Urothelium cell line (cell line): ENCODE results near the gene SERINC2.

Experiments used
- DNase-seq: peaks from one replicate; pipeline ENCODE4 v3.0.0; 2011; ENCODE audit warnings: low spot score, mixed read lengths
- FAIRE-seq: peaks from 2 replicates; lab custom pipeline; 2011; peaks lifted over from hg19 to GRCh38; lab: Jason Lieb, UNC

SERINC2 gene

DNA sequence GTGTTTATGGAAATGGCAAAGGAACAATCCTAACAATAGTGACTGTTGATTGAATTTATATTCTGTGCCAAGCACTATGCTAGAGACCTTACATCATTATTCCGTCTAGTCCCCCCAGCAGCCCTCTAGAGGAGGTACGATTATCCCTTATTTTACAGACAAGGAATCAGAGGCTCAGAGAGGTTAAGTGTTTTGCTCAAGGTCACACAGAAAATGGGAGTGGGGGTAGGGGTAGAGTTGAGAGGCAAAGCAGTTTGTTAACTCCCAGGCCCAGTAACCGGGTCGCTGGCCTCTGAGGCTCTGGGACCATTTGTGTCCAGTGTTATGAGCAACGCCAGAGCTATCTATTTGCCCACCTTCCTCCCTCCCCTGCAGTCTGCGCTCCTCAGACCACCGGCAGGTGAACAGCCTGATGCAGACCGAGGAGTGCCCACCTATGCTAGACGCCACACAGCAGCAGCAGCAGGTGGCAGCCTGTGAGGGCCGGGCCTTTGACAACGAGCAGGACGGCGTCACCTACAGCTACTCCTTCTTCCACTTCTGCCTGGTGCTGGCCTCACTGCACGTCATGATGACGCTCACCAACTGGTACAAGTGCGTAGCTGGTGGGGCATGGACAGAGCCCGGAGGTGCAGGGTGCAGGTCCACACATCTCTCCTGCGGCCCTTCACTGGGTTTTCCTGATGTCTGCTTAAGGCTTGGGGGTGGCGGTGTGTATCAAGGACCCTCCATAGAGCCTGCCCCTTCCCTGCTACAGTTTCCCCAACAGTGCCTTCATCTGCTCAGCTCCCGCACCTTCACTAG lies 19.8 kb downstream of the SERINC2 start:
- DNase-seq = no peak
- FAIRE-seq = no peak

DNA sequence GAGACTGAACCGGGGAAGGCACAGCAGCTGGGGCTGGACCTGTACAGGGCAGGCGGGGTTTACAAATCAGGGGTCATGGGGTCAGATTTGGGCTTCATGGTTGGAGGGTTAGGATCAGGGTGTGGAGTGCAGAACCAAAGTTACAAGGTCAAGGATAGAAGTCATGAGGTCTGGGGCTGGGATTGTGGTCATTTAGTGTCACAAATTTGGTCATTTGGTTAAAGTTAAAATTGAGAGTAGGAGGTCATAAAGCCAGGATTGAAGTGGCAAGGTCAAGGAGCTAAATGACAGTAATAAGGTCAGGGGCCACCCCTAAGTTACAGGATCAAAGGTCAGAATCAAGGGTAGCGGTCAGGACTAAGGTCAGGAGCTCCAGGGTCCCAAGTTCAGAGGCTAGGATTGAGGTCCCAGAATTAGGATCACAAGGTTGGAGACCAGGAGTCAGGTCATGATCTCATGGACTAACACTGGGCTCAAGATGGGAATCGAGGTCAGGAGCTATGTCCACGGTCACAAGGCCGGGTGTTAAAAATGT lies 20.4 kb downstream of the SERINC2 start:
- DNase-seq = no peak
- no peak for FAIRE-seq

DNA sequence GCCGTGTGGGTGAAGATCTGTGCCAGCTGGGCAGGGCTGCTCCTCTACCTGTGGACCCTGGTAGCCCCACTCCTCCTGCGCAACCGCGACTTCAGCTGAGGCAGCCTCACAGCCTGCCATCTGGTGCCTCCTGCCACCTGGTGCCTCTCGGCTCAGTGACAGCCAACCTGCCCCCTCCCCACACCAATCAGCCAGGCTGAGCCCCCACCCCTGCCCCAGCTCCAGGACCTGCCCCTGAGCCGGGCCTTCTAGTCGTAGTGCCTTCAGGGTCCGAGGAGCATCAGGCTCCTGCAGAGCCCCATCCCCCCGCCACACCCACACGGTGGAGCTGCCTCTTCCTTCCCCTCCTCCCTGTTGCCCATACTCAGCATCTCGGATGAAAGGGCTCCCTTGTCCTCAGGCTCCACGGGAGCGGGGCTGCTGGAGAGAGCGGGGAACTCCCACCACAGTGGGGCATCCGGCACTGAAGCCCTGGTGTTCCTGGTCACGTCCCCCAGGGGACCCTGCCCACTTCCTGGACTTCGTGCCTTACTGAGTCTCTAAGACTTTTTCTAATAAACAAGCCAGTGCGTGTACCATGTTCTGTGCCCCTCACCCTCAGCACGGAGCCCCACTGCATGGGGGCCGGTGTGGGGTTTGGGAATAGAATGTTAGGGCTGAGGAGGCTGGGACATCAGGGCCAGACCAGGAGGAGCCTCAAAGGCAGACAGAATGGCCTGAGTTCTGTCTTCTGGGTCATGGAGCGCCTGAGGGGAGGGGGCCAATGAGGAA lies 21.3 kb downstream of the SERINC2 start:
- FAIRE-seq = no peak

DNA sequence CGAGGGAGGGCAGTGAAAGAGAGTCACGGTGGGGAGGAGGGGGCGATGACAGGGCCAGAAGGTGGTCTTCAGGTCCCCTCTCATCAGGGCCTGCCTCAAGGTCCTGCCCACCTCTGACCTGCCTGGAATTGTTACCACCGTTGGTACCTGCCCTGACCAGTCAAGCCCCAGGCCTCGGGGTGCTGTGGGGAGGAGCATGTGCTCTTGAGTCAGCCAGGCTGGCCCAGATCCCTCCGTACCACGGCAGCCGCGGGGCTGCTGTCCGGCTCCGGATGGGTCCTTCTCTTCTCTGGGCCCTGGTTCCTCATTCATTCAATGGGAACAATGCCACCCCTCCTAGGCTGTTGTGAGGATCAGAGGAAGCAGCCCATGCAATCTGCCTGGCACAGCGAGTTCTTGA lies 22.0 kb downstream of the SERINC2 start:
- no peak for DNase-seq

More for the DNA sequence above, 21.3 kb downstream of the SERINC2 start:
- no peak for DNase-seq

DNA sequence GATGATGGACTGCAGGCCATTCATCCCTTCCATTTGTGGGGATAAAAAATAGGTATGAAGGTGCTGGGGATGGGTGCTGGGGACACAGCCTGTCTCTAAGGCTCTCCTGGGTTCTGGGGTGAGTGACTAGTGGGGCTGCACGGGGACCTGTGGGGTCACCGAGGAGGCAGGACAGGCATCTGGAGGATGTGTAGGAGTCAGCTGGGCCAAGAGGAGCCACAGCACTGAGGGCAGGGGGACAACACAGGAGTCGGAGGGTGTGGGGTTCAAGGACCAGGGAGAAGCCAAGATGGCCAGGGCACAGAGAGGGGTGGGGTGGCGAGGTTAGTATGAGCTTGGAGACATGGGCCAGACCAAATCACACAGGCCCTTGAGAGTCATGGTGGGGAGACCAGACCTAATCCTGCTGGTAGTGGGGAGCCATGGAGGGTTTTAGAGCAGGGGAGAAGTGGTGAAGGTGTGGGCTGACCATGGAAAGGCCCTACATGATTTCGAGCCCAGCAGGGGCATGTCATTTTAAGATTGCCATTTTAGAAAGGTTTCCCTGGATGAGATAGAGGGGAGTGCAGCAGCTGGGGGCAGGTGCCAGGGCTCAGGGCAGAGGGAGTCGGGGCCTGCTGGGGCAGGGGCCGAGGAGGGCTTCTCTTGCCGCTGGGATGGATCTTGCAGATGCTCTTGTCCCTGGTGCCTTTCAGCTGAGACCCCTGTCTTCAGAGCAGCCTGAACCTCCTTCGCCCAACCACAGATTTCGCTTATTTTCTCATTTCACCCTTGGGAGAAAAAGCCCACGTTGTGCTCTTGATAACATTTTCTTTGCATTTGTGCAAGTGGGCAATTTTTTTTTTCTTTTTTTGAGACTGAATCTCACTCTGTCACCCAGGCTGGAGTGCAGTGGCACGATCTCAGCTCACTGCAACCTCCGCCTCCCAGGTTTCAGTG lies 22.7 kb downstream of the SERINC2 start:
- no peak for FAIRE-seq
- DNase-seq = no peak

More for the DNA sequence above, 22.0 kb downstream of the SERINC2 start:
- FAIRE-seq = no peak

DNA sequence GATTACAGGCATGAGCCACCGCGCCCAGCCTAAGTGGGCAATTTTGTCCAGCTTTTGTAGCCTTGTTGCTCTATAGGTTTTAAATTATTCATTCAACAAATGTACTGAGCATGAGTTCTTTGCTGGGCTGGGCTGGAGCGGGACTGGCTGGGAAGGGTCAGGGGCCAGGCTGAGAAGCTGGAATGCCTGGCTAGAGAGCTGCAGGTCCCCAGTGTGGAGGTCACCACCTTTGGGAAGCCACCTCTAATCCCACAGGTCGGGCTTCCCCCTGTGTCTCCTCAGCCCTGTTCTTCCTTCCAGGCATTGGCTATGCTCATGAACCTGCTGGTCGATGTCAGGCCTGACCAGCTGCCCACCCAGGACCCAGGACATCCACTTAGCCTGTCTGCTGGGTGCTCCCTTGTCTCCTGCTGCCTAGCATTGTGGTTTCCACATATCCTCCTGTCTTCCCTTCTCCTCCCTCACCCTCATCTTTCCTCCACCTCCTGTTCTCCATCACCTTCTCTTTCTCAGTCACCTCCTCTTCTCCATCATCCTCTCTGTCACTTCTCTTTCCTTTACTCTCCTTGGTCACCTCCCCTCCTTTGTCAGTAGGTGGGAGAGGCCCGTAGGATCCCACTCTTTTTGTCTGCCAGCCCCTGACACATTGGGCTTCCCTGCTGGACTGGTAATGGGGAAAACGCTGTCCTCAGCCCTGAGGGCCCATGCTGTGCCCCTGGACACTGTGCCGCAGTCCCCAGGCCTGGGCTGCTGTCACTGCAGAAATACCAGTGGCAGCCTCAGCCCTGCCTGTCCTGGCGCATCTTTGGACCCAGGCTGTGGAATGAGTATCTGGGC lies 23.8 kb downstream of the SERINC2 start:
- no peak for DNase-seq
- peak; percentile 9 for FAIRE-seq

DNA sequence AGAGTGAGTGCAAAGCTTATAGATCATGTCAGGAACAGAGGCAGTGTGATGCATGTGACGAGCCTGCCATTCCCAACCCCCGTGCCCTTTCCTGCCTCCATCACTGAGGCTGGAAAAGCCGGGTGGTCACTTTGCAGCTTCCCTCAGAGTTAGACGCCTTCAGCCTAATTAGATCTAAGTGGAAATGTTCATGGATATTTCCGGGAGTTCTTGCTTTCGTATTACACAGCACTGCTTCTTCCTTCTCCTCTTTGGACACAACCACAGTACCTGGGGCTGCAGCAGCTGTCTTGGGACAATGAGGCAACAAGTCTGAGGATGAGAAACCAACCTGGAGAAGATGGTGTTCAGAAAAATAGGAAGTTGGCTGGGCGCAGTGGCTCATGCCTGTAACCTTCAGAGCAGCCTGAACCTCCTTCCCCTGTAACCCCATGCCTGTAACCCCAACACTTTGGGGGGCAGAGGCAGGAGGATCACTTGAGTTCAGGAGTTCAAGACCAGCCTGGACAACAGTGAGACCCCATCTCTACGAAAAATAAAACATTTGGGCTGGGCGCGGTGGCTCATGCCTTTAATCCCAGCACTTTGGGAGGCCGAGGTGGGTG lies 24.5 kb downstream of the SERINC2 start:
- FAIRE-seq = no peak

DNA sequence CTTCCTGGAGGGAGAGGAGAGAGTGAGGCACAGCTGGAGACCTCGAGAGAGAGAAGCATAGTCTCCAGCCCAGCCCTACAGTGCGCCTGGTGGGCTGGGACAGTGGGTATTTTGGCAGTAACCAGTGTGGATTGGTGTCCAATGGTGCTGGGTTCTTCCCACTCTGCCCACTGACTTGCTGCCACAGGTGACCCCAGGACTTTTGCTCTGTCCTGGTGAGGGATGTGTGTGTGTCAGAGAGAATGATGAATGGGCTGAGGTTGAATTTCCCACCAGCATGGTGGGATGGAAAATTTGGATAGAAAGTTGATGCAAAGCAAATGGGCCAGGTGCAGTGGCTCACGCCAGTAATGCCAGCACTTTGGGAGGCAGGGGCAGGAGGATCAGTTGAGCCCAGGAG lies 26.3 kb downstream of the SERINC2 start:
- no peak for FAIRE-seq

More for the DNA sequence above, 24.5 kb downstream of the SERINC2 start:
- no peak for DNase-seq

DNA sequence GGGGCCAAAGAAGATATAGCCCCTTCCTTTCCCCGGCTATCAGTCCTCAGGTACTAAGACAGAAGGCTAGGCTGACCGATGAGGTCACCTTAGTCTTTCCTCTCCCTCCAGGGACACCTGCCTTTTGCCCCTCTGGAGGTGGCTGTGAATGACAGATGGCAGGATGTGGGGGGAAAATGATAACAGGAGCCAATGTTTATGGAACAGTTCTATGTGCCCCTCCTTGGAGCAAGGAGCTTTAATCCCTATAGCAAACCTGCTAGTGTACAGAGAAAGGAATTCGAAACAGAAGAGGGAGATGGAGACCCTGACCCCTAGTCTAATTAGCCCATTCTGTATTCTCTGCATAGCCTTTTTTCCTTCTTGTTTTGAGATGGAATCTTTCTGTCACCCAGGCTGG lies 28.1 kb downstream of the SERINC2 start:
- DNase-seq (no peak), FAIRE-seq (no peak)

More for the DNA sequence above, 26.3 kb downstream of the SERINC2 start:
- no peak for DNase-seq

DNA sequence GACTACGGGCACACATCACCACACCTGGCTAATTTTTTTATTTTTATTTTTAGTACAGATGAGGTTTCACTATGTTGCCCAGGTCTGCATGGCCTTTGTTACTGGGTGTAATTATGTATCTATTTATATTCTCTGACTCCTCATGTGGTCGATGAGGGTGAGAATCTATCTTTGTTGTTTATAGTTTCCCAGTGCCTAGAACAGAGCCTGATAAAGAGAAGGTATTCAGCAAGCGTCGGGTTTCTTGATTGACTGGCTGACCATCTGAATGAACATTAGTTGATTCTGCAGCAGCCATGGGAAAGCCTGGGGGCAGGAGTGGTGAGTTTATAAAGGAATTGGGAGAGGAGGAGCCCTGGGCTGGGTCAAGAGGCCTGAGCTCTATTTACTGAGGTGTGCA lies 28.5 kb downstream of the SERINC2 start:
- no peak for DNase-seq
- FAIRE-seq = no peak

DNA sequence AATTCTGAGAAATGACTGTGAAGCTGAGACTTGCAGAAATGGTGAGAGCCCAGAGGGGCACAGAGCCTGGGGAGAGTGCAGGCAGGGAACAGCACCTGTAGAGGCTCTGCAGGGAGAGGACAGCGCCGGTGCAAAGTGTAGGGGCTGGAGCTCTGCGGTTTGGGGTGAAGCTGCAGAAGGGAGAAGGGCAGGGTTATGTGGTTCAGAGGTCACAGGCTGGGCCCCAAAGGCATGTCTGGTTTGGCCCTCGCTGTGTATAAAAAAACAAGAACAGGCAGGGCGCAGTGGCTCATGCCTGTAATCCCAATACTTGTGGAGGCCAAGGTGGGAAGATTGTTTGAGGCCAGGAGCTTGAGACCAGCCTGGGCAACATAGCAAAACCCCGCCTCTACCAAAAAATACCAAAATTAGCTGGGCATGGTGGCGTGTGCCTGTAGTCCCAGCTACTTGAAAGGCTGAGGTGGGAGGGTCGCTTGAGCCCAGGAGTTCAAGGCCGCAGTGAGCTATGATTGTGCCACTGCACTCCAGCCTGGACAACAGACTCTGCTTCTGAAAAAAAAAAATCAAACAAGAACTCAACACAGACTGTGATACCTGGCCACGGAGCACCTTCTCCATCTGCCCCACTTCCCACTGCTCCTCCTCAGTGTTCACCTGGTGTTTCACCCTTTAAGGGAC lies 29.1 kb downstream of the SERINC2 start:
- FAIRE-seq = no peak
- no peak for DNase-seq

DNA sequence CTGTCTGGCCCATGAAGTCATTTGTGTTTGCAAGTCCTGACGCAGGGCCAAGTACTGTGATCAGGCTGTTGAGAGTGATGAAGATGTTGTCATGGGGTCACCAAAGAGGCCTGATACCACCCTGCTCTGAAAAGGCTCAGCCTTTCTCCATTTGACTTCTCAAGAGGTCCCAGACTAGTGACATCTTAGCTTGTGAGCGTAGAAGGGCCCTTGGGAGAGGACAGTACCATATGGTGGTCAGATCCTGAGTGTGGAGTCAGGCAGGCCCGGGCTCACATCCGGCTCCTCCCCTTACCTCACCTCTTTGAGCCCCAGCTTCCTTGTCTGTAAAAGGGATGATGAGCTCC lies 29.6 kb downstream of the SERINC2 start:
- no peak for DNase-seq
- no peak for FAIRE-seq

DNA sequence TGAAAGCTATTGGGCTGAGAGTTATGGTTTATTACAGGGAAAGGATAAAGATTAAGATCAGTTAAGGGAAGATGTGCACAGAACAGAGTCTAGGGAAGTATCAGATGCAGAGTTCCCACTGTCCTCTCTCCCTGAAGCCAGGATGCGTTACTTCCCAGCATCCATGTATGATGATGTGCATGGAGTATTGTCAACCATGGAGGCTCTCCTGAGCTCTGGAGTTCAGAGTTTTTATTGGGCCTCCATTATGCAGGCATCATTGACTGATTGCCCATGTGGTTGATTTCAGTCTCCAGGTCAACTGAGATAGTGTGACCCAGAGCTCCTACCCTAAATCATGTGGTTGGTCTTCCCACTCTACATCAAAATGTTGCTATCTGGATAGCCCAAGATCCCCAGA lies 30.7 kb downstream of the SERINC2 start:
- FAIRE-seq = no peak
- no peak for DNase-seq

DNA sequence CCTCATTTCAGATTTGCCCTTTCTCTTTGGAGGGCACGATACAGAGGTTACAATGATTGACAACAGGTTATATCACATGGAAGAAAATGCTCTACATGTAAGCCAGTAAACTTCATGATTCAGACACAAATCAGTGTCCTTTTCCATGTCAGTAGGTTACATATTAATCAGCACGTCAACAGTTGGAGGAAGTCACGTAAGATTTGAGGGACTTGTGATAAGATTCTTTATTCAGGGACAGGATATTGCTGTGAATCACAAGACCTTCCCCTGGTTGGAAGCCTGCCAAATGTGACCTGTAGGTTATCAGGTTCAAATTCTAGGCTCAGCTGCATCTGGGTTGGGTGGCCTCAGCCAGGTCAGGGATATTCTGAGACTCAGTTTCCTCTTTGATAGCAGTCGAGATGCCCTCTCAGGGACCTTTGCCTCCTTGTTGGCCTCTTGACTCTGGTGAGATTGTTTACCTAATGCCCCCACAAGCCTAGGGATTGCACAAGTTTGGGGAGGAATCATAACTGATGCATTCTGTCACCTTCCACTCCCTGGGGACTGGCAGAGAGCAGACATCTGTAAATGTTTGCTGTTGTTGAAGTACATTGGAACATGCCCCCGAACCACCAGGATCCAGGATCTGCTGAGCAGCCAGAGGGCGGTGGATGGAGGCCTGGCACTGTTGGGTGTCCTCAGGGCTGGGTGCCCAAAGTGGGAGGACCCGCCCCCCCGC lies 31.9 kb downstream of the SERINC2 start:
- DNase-seq (no peak), FAIRE-seq (no peak)

DNA sequence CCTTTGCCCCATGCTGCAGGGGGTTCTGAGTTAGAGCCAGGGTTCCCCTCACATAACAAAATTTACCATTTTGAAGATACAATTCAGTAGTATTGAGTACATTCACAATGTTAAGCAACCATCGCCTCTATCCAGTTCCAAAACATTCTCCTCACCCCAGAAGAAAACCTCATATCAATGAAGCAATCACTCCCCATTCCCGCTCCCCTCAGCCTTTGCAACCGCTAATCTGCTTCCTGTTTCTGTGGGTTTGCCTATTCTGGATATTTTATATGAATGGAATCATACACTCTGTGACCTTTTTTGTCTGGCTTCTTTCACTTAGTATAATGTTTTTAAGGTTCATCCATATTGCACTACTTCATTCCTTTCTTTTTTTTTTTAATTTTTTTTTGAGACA lies 32.9 kb downstream of the SERINC2 start:
- no peak for DNase-seq
- no peak for FAIRE-seq

DNA sequence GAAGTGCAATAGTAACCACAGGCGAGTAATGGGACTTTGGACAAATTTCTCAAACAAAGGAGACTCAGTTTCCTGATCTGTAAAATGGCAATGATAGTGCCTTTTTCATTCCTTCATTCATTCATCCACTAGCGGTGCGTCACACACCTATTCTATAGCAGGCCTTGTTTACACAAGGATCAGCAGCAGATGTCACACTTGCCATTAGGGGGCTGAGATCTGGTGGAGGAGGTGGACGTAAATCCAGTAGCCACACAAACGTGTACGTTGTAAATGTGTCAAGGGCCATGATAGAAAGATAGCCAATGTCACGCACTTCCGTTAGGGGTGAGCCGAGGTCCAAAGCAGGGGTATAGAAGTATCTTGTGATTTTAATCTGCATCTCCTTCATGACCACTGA lies 34.2 kb downstream of the SERINC2 start:
- DNase-seq (no peak), FAIRE-seq (peak; percentile 50)

DNA sequence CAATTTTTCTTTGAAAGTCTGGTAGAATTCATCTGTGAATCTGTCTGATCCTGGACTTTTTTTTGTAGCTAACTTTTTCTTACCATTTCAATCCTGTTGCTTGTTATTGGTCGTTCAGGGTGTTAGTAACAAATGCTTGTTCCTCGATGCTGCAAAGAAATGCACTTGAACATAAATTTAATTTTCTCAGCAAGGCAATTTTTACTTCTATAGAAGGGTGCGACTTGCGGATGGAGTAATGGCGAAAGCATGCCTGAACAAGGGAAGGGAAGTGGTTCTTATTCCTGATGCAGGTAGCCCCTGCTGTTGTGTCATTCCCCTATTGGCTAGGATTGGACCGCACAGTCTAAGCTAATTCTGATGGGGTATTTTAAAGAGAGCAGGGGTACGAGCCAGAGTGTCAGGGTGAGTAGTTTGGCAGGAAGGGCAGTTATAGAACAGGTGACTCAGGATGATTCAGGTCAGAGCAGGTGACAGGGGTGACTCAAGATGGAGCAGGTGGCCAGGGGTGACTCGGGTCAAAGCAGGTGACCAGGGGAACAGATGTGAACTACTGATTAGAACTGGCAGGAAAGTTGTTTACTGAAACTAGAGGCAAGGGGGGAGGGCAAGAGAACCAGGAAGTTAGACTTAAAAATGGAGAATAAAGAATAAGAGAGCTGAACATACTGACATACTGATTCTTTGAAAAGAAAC lies 40.5 kb downstream of the SERINC2 start:
- DNase-seq (no peak), FAIRE-seq (no peak)
